CD4-positive, alpha-beta T cell treated with Interleukin-17A for 1 hour (primary cell): ENCODE data around the gene SMIM14.
"Not testable (repeated sequence)": the region's sequence is repeated elsewhere in the genome, so short reads cannot be mapped to it uniquely, and the experiment has no call there.

Experiments used
- DNase-seq: peaks from one replicate; pipeline ENCODE4 v3.0.0-alpha.2; 2020

Gene SMIM14

GRCh38 chr4:39528061-39528465, 110.6 kb downstream of the SMIM14 start:
- no peak for DNase-seq

- peak; percentile 90 for DNase-seq
Measured at GRCh38 chr4:39527296-39528060, 111.2 kb downstream of the SMIM14 start, which contains the start of gene UGDH. Gene UGDH (minus strand): TSS chr4:39527439. CDS start chr4:39521512, 5,927 bp downstream.

GRCh38 chr4:39526765-39527295, 111.8 kb downstream of the SMIM14 start:
- no peak for DNase-seq

- no peak for DNase-seq
Measured at GRCh38 chr4:39525822-39526690, 112.6 kb downstream of the SMIM14 start.

GRCh38 chr4:39524161-39524957, 114.3 kb downstream of the SMIM14 start:
- DNase-seq, result no peak

- no peak for DNase-seq
Measured at GRCh38 chr4:39522068-39522467, 116.6 kb downstream of the SMIM14 start.

GRCh38 chr4:39521253-39521919, 117.3 kb downstream of the SMIM14 start:
- no peak for DNase-seq

- no peak for DNase-seq
Measured at GRCh38 chr4:39518484-39518883, 120.2 kb downstream of the SMIM14 start.

- DNase-seq, result no peak
Measured at GRCh38 chr4:39516407-39516966, 122.2 kb downstream of the SMIM14 start.

- DNase-seq, result not testable (repeated sequence)
Measured at GRCh38 chr4:39515669-39516401, 122.8 kb downstream of the SMIM14 start.

GRCh38 chr4:39514888-39515401, 123.7 kb downstream of the SMIM14 start:
- DNase-seq, result no peak

- DNase-seq, result not testable (repeated sequence)
Measured at GRCh38 chr4:39514266-39514665, 124.4 kb downstream of the SMIM14 start.

- no peak for DNase-seq
Measured at GRCh38 chr4:39510348-39510929, 128.2 kb downstream of the SMIM14 start.

- no peak for DNase-seq
Measured at GRCh38 chr4:39505581-39505980, 133.1 kb downstream of the SMIM14 start.

- DNase-seq, result no peak
Measured at GRCh38 chr4:39504538-39504937, 134.1 kb downstream of the SMIM14 start.

GRCh38 chr4:39502664-39503035, 136.0 kb downstream of the SMIM14 start:
- DNase-seq, result not testable (repeated sequence)

GRCh38 chr4:39502019-39502663, 136.5 kb downstream of the SMIM14 start:
- no peak for DNase-seq

- no peak for DNase-seq
Measured at GRCh38 chr4:39498727-39499020, 140.0 kb downstream of the SMIM14 start.

GRCh38 chr4:39497909-39498726, 140.5 kb downstream of the SMIM14 start:
- DNase-seq, result no peak
